SKM-1 treated with dmso at 0.1 percent for 144 hours (cell line): ENCODE results near the gene TSPAN13.
"Not testable (repeated sequence)": the region's sequence is repeated elsewhere in the genome, so short reads cannot be mapped to it uniquely, and the experiment has no call there.

Experiments
- DNase-seq: peaks from one replicate; lab custom pipeline; 2025; ENCODE audit not compliant: unreplicated experiment; lab: John Stamatoyannopoulos, UW

The TSPAN13 gene

DNA sequence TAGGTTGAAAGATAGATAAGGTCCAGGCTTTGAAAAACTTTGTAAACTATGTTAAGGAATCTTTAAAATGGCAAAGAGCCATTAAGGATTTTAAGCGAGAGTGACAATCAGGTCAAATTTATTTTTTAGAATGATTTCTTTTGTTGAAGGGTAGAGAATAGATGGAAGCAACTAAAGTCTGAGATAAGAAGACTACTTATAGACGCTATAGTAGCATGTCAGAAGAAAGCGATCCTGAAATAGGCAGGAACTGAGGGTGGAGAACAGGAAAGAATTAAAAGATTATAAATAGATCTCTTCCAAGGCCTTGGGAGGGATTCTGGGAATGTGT, 13.0 kb upstream of the TSPAN13 start:
- no peak for DNase-seq

- no peak for DNase-seq
Measured at GRCh38 chr7:16740996-16741395, 12.6 kb upstream of the TSPAN13 start.

- DNase-seq, result no peak
Measured at GRCh38 chr7:16741676-16742075, 11.9 kb upstream of the TSPAN13 start.

- DNase-seq, result no peak
Measured at GRCh38 chr7:16742547-16742946, 11.0 kb upstream of the TSPAN13 start.

GRCh38 chr7:16743236-16743635, 10.3 kb upstream of the TSPAN13 start:
- no peak for DNase-seq

DNA sequence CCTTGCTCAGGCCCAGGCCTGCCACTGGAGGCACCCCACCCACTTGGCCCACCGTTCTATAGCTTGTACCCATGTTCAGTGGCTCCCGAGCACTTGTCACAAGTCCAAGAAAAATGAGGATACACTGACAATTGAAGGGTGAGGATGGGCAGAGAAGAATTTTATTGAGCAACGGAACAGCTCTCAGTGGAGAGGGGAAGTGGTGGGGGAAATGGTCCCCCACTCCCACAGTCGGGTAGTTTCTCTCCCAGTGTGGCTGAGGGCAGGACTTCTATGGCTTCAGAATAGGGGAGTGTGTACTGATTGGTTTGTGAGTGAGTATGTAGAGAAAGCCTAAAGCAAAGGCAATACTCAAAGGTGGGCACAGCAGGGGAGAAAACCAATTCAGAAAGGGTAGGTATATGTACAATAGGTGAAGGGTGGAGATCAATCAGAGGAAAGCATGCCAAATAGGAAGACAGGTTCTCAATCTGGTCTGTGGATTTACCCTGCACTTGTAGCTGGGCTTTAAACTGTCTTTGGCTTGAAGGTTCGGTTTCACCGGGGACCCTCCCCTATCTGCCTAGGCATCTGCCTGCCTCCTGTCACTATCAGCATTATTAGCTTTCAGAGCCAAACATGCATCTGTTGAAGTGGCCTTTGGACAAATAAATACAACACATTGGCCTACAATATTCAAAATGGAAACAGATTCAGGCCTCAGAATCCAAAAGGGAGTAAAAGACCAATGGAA, 8.9 kb upstream of the TSPAN13 start:
- peak; percentile 62 for DNase-seq

DNA sequence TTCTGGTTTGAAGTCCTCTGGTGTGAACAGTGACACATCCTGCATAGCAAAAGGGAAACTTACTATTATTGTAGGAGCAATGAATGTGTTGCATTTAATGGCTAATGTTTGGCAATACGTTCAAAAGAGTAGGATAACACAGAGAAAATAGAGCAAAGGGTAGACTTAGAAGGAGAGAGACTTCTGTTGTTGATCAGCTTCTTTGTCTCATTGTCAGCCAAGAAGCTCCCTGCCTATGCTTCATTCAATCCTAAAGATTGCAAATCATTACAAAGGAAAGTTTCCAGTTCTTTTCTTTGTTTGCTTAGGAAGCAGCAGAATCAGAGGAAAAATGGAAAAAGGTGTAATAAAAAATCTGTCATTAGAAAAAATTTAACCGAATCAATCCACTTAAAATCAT, 7.9 kb upstream of the TSPAN13 start:
- DNase-seq, result no peak

- DNase-seq, result no peak
Measured at GRCh38 chr7:16747102-16747501, 6.5 kb upstream of the TSPAN13 start.

DNA sequence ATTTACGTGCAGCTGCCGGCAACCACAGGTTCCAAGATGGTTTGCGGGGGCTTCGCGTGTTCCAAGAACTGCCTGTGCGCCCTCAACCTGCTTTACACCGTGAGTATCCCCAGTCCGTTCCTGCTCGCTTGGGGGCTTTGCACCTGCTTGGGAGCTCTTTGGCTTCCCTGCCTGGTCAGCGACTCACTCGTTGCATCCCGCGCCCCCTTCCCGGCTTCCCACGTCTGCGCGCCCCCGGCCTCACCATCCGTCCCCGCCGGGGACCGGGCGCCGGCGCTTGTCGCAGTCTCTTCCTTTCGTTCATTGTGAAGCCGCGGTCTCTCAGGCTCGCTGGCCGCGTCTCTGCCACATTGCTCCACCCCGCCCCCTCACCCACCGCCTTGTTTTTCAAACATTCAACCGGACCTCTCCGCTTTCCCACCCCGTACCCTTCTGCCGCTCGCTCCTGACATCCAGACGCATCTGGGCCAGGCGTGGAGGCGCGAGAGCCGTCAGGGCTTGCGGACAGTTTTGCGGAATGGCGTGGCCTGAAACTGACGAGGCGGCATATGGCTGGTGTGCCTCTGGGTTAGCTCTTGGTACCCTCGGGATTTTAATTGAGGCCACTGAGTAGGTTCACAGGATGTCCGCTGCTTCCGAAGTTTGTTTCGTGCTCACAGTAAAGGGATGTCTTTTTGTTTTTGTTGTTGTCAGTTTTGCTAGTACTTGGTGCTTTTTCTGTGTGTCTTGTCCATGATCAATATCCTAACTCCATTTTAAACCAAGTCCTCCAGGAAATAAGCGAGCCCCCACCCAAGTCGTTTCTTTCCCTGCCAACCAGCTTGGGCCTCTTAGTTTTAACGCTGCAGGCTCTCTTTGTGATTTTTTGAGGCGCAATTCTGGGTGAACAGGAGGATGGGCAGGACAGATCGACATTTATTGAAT, 639 bp downstream of the TSPAN13 start:
- no peak for DNase-seq

GRCh38 chr7:16754856-16755317, 1.3 kb downstream of the TSPAN13 start:
- no peak for DNase-seq

GRCh38 chr7:16755397-16755796, 1.8 kb downstream of the TSPAN13 start:
- no peak for DNase-seq

DNA sequence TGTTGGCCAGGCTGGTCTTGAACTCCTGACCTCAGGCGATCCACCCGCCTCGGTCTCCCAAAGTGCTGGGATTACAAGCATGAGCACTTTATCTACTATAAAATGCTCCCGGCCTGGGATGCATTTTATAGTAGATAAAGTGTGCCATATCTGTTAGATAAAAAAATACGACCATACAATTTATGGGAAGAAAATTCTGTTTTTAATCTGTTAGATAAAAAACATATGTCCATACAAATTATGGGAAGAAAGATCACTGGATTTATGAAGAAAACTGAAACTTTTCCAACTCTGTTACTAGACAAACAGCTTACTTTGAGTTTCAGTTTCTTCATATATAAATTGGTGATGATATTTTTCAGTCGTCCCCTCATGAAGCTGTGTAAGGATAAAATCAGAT, 4.5 kb downstream of the TSPAN13 start:
- DNase-seq, result no peak

DNA sequence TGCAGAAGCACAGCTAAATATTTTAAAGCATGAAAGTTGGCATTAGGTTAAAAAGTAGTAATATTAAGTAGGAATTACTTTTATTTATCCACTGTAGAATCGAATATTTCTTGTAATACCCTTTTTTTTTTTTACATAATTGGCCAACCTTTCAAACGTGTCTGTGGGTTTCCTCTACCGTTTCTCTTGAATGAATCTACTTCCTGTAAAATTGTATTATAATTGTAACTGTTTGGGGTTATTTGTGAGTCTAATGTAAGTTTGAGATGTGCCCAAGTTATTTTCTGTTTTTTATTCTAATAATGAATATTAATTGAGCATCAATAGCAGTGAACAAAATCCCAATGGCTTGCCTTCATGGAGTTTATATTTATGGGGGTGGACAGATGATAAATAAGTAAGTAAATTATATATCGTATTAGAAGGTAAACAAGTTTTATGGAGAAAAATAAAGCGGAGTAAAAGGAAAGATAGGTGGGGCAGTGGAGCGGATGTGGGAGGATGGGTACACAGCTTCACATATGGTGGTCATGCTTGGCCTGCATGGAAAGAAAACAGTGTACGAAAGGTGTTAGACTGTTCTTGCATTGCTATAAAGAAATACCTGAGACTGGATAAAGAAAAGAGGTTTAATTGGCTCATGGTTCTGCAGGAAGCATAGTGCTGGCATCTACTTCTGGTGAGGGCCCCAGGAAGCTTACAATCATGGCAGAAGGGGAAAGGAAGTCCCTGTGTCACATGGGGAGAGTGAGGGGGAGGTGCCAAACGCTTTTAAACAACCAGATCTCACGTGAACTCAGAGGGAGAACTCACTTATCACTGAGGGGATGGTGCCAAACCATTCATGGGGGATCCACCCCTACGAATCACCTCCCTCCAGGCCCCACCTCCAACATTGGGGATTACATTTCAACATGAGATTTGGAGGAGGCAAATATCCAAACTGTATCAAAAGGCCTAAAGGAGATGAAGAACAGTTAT, 5.4 kb downstream of the TSPAN13 start:
- no peak for DNase-seq

- no peak for DNase-seq
Measured at GRCh38 chr7:16759840-16760239, 6.3 kb downstream of the TSPAN13 start.

GRCh38 chr7:16762177-16762576, 8.6 kb downstream of the TSPAN13 start:
- DNase-seq, result no peak

GRCh38 chr7:16764942-16765341, 11.4 kb downstream of the TSPAN13 start:
- DNase-seq, result no peak

DNA sequence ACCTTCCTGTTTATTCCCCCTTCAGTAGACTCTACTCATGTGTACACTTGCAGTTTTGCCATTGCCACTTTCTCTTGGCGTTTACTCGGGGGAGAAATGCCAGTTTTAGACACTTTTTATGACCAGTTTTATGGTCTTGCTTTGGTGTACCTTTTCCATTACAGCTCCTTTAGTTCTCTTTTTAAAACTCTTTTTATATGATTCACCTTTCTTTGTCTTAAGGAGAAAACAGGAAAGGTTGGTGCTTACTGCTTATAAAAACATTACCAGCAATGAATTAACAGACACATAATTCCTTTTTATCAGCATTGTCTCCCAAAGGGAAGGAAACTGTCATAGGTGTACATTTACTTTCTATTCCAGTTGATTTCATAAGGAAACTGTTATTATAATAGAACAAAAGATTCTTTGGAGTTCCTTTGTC, 11.9 kb downstream of the TSPAN13 start:
- no peak for DNase-seq

DNA sequence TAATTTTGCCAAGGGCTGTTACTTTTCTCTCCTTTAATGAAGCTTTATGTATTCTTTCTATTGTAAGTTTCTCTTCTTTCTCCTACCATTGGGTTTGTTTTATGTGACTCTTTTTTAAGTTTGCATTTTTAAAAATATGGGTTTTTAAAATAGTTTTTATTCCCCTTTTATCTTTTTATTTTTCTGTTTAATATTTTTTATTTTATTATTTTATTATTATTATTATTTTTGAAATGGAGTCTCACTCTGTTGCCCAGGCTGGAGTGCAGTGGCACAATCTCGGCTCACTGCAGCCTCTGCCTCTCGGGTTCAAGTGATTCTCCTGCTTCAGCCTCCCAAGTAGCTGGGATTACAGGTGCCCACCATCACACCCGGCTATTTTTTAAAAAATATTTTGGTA, 16.4 kb downstream of the TSPAN13 start:
- DNase-seq, result not testable (repeated sequence)

DNA sequence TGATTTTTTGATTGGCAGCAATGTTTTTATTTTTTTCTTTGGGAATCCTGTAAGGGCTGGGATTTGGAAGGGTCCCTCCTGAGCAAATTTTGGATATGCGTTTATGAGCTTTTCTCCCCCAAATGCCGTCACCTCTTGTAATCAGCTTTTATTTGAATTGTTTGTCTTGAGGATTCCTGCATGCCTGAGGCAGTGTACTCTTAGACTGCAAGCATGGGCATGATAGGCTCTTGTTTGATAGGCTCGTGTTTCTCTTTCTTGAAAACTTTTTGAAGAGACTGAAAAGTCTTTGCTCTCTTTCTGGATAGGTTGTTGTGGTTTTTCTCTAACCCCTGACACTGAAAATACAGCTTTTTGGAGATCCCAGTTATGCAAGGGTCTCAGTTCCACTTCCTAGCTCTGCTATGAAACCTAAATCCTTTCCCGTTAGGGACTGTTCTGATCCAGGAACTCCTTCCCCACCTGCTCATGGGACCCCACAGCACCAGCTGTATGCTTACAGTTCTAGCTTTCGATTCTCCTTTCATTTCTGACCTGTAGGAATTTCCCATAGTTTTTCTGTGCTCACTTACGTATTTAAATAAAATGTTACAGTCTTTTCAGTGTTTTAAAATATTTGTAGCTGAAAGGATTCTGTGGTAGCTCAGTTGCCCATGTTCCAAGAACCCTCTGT, 17.2 kb downstream of the TSPAN13 start:
- no peak for DNase-seq

- DNase-seq, result no peak
Measured at GRCh38 chr7:16773326-16773725, 19.8 kb downstream of the TSPAN13 start.

- no peak for DNase-seq
Measured at GRCh38 chr7:16773884-16774283, 20.3 kb downstream of the TSPAN13 start.
